Activated T-helper 9 cell treated with anti-CD3 and anti-CD28 coated beads, Interleukin-2, amount 50 U/mL, for 16 hours (primary cell): ENCODE data around the gene CDH1.
"Not testable (repeated sequence)": the region's sequence is repeated elsewhere in the genome, so short reads cannot be mapped to it uniquely, and the experiment has no call there.

Experiments used
- DNase-seq: peaks from one replicate; pipeline ENCODE4 v3.0.0-alpha.2; 2020; ENCODE audit warnings: low read depth

The CDH1 gene

GRCh38 chr16:68737046-68737729 lies at the start of gene CDH1:
TSS of gene CDH1 (plus strand) at chr16:68737292. CDS start at chr16:68737416, 124 bp downstream.
- DNase-seq: no peak

- no peak for DNase-seq
Observed at GRCh38 chr16:68689921-68690320, 47.2 kb upstream of the CDH1 start.

- DNase-seq: no peak
Observed at GRCh38 chr16:68695575-68695974, 41.5 kb upstream of the CDH1 start.

GRCh38 chr16:68696514-68696913 lies 40.6 kb upstream of the CDH1 start:
- no peak for DNase-seq

- DNase-seq: no peak
Observed at GRCh38 chr16:68698091-68698490, 39.0 kb upstream of the CDH1 start.

GRCh38 chr16:68700120-68700519 lies 37.0 kb upstream of the CDH1 start:
- DNase-seq: no peak

GRCh38 chr16:68700831-68701230 lies 36.3 kb upstream of the CDH1 start:
- no peak for DNase-seq

GRCh38 chr16:68704232-68704867 lies 32.7 kb upstream of the CDH1 start:
- DNase-seq: peak; percentile 17

- no peak for DNase-seq
Observed at GRCh38 chr16:68707340-68708152, 29.5 kb upstream of the CDH1 start.

- no peak for DNase-seq
Observed at GRCh38 chr16:68710211-68710610, 26.9 kb upstream of the CDH1 start.

GRCh38 chr16:68711421-68712139 lies 25.5 kb upstream of the CDH1 start:
- no peak for DNase-seq

GRCh38 chr16:68713361-68713760 lies 23.7 kb upstream of the CDH1 start:
- no peak for DNase-seq

- no peak for DNase-seq
Observed at GRCh38 chr16:68715471-68715870, 21.6 kb upstream of the CDH1 start.

GRCh38 chr16:68716516-68716915 lies 20.6 kb upstream of the CDH1 start:
- DNase-seq: not testable (repeated sequence)

GRCh38 chr16:68717684-68718083 lies 19.4 kb upstream of the CDH1 start:
- DNase-seq: no peak

GRCh38 chr16:68718590-68718989 lies 18.5 kb upstream of the CDH1 start:
- no peak for DNase-seq

GRCh38 chr16:68719993-68720489 lies 17.1 kb upstream of the CDH1 start:
- no peak for DNase-seq

- no peak for DNase-seq
Observed at GRCh38 chr16:68722119-68723024, 14.7 kb upstream of the CDH1 start.

GRCh38 chr16:68724797-68725196 lies 12.3 kb upstream of the CDH1 start:
- no peak for DNase-seq

- DNase-seq: no peak
Observed at GRCh38 chr16:68728523-68728922, 8.6 kb upstream of the CDH1 start.

GRCh38 chr16:68731637-68732036 lies 5.5 kb upstream of the CDH1 start:
- no peak for DNase-seq
